Head of caudate nucleus (tissue), 42 donors: Measurements from ENCODE around the gene PDXK.

Experiments used
- DNase-seq, 42 donors: peaks; one replicate each; pipeline versions ENCODE4 v3.0.0 to v3.0.0-alpha.2; 2020 to 2021; ENCODE audit warnings: mixed read lengths in 7 of 42
- intact Hi-C: fragments of 100-400 bp; cut with DNase I; formaldehyde crosslinking; loops from one replicate; pipeline ENCODE4 v1.15.0; 2022

PDXK gene

GRCh38 chr21:43719748-43720538 lies 1.0 kb downstream of the PDXK start:
- intact Hi-C loops, result loop anchor here (10.0 kb wide), 1 partner anchor 65 kb away; the partner anchor contains the start of gene RRP1
- peak in 3 of 42 donors; percentile 40 to 55 (median 48) for DNase-seq

- DNase-seq, result no peak
Observed at GRCh38 chr21:43720539-43721166, 1.7 kb downstream of the PDXK start.

GRCh38 chr21:43721206-43721605 lies 2.3 kb downstream of the PDXK start:
- DNase-seq, result no peak
- intact Hi-C loops, result loop anchor here (10.0 kb wide), 1 partner anchor 64 kb away; the partner anchor contains the start of gene RRP1

More at GRCh38 chr21:43720539-43721166, 1.7 kb downstream of the PDXK start:
- intact Hi-C loops, result loop anchor here (10.0 kb wide), 1 partner anchor 64 kb away; the partner anchor contains the start of gene RRP1

- no peak for DNase-seq
- intact Hi-C loops, result loop anchor here (10.0 kb wide), 1 partner anchor 63 kb away; the partner anchor contains the start of gene RRP1
Observed at GRCh38 chr21:43721939-43722338, 3.0 kb downstream of the PDXK start.

- no peak for DNase-seq
- intact Hi-C loops, result loop anchor here (10.0 kb wide), 1 partner anchor 61 kb away; the partner anchor contains the start of gene RRP1
Observed at GRCh38 chr21:43723648-43724047, 4.7 kb downstream of the PDXK start.

- intact Hi-C loops, result loop anchor here (10.0 kb wide), 1 partner anchor 58 kb away; the partner anchor contains the start of gene RRP1
Observed at GRCh38 chr21:43726686-43727518, 8.0 kb downstream of the PDXK start.

GRCh38 chr21:43727519-43728153 lies 8.7 kb downstream of the PDXK start:
- intact Hi-C loops, result loop anchor here (10.0 kb wide), 1 partner anchor 57 kb away; the partner anchor contains the start of gene RRP1
- DNase-seq, result peak in 17 of 42 donors; percentile 25 to 78 (median 54)

More at GRCh38 chr21:43726686-43727518, 8.0 kb downstream of the PDXK start:
- DNase-seq, result peak in 4 of 42 donors; percentile 11 to 33 (median 28)

- DNase-seq, result peak in 2 of 42 donors; percentile 5 to 28
- intact Hi-C loops, result loop anchor here (10.0 kb wide), 1 partner anchor 57 kb away; the partner anchor contains the start of gene RRP1
Observed at GRCh38 chr21:43728154-43728466, 9.2 kb downstream of the PDXK start.

- DNase-seq, result peak; percentile 84 to 99 (median 93)
- intact Hi-C loops, result loop anchor here (10.0 kb wide), 1 partner anchor 56 kb away; the partner anchor contains the start of gene RRP1
Observed at GRCh38 chr21:43728467-43729390, 9.8 kb downstream of the PDXK start.

- intact Hi-C loops, result no loop called here
- no peak for DNase-seq
Observed at GRCh38 chr21:43731476-43731875, 12.5 kb downstream of the PDXK start.

GRCh38 chr21:43731891-43732711 lies 13.2 kb downstream of the PDXK start:
- intact Hi-C loops, result no loop called here
- DNase-seq, result peak in 19 of 42 donors; percentile 32 to 74 (median 47)

- no peak for DNase-seq
- intact Hi-C loops, result no loop called here
Observed at GRCh38 chr21:43733060-43733459, 14.1 kb downstream of the PDXK start.

GRCh38 chr21:43733529-43734071 lies 14.7 kb downstream of the PDXK start:
- intact Hi-C loops, result no loop called here
- peak in 10 of 42 donors; percentile 27 to 67 (median 49) for DNase-seq

- DNase-seq, result peak in 1 of 42 donors; percentile 28
- intact Hi-C loops, result no loop called here
Observed at GRCh38 chr21:43734131-43734927, 15.4 kb downstream of the PDXK start.

- intact Hi-C loops, result no loop called here
- DNase-seq, result peak in 4 of 42 donors; percentile 49 to 61 (median 57)
Observed at GRCh38 chr21:43734928-43735229, 15.9 kb downstream of the PDXK start.
